NCI-H748 (cell line): ENCODE results near the gene KRT81.
"Not testable (repeated sequence)": the region's sequence is repeated elsewhere in the genome, so short reads cannot be mapped to it uniquely, and the experiment has no call there.

Experiments used
- DNase-seq: peaks from one replicate; lab custom pipeline; 2025; ENCODE audit not compliant: unreplicated experiment; lab: John Stamatoyannopoulos, UW

Gene KRT81

GRCh38 chr12:52318241-52318990, 27.1 kb upstream of the KRT81 start:
- no peak for DNase-seq

- DNase-seq = no peak
Observed at GRCh38 chr12:52317468-52318052, 26.2 kb upstream of the KRT81 start.

- DNase-seq = no peak
Observed at GRCh38 chr12:52316701-52317100, 25.4 kb upstream of the KRT81 start.

DNA sequence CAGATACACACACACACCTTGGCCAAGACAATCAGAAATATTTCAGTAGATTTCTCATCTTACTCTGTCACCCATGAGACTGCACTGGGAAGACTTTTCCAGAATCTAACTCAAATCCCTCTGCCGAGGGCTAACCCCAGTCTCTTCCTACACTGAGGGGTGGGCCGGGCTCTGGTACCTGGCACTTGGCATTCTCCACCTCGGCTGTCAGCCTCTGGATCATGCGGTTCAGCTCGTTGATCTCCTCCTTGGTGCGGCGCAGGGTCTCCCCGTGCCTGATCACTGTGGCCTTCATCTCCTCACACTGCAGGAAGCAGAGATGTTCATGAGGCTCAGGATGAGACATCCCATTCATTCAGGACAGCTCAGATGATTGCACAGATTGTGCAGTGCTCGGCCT, 25.0 kb upstream of the KRT81 start:
- DNase-seq = no peak

GRCh38 chr12:52315721-52316120, 24.4 kb upstream of the KRT81 start:
- DNase-seq = peak; percentile 21

- no peak for DNase-seq
Observed at GRCh38 chr12:52314511-52314910, 23.2 kb upstream of the KRT81 start.

DNA sequence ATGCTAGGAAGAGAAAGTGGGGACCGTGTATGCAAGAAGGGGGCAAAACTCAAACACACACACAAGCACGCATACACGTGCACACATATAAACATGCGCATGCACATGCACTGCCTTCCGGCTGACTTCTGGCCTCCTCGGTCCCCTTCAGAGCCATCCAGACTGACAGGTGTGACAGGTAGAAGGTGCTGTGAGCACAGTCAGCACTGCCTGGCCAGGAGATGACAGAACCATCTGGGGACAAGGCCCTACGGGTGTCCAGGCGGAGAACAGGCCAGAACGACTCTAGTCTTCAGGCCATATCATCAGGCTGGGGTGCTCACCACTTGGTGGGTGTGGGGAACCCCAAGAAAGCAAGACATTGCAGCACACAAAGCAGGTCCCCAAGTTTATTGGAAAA, 22.6 kb upstream of the KRT81 start:
- no peak for DNase-seq

- DNase-seq = no peak
Observed at GRCh38 chr12:52313461-52313860, 22.1 kb upstream of the KRT81 start.

DNA sequence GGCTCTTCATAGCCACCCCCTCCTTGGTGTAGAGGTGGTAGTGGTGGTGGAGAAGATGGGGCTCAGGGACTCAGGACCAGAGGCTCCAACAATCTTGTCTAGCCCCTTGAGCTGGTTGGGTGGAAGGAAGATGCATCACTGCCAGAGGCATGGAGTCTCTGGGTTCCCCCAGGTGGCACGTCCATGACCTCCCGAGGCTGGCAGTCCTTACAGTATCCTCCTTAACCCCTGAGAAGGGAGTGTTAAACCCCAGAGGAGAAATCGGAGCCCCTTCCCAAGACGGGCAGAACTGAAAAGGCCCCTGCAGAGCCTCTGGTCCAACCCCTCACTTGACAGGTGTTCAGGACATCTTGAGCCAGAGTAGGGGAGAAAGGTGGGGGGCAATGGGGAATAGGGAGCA, 20.8 kb upstream of the KRT81 start:
- no peak for DNase-seq

DNA sequence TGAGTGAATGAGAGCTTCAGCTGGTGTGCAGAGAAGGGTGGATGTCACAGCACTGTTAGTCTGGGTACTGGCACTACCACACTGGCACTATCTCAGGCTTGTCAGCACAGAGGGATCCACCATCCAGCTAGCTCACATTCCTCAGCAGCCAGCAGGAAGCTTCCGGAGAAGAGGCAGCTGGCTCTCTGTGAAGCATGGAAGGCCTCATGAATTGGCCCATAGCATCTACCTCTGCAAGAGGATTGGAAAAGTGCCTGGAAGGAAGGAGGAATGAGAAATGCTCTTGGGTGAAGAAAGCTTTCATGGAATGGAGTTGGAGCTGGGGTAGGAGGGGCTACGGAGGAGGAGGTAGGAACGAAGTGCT, 19.9 kb upstream of the KRT81 start:
- no peak for DNase-seq

- no peak for DNase-seq
Observed at GRCh38 chr12:52310622-52311284, 19.4 kb upstream of the KRT81 start.

- no peak for DNase-seq
Observed at GRCh38 chr12:52308806-52309425, 17.6 kb upstream of the KRT81 start.

- DNase-seq = peak; percentile 78
Observed at GRCh38 chr12:52307836-52308805, 16.8 kb upstream of the KRT81 start.

DNA sequence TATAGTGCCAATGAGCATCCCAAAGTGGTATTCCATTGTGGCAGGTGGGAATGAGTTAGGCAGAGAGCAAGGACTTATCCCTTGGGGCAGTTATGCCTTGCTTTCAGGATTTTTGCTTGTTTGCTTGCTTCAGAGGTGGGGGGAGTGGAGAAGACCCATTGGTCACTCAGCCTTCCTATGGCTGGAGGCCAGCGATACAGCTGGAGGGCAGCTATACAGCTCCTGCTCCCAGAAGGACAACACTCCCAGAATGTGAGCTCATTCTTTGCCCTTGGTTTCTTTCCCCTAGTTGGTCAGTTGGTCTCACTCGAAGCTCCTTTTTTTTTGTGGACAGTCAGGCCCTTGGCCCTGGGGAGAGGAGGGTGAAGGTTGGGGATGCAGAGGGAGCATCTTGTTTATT, 15.4 kb upstream of the KRT81 start:
- DNase-seq = no peak

DNA sequence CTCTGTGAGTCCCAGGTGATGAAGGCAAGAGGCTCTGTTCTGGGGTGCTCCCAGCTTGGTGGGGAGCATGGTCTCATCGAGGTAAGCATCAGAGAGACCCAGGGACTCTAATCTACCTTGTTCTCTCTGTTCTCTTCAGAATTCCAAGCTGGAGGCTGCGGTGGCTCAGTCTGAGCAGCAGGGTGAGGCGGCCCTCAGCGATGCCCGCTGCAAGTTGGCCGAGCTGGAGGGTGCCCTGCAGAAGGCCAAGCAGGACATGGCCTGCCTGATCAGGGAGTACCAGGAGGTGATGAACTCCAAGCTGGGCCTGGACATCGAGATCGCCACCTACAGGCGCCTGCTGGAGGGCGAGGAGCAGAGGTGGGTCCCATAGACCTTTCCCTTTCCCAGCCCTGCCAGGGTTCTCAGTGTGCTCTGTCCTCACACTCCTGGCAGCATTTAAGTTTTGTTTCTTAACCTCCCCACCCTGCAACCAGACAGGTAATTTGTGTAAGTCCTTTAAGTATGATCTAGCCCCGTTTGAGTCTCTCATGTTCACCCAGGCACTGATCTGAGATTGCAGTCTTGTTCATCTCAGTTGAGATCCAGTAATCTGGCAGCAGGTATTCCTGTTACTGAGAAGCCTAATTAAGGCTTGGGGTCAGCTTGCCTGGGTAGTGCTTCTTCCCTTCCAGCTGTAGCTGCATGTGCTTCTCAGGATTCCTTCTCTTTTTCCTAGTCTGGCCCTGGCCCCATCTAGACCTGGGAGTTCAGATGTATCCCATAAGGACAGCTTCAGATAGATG, 14.8 kb upstream of the KRT81 start:
- no peak for DNase-seq

DNA sequence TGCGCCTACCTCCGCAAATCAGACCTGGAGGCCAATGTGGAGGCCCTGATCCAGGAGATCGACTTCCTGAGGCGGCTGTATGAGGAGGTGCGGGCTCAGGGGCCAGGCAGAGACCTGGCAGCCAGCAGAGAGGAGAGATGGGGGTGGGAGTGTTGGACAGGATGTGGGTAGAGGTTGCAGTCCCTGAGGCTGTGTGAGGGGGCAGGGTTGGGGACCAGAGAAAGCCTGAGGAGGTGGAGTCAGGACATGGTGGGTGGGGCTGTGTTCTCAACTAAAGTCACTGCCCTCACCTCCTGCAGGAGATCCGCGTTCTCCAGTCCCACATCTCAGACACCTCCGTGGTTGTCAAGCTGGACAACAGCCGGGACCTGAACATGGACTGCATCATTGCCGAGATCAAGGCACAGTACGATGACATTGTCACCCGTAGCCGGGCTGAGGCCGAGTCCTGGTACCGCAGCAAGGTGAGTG, 13.6 kb upstream of the KRT81 start:
- not testable (repeated sequence) for DNase-seq

DNA sequence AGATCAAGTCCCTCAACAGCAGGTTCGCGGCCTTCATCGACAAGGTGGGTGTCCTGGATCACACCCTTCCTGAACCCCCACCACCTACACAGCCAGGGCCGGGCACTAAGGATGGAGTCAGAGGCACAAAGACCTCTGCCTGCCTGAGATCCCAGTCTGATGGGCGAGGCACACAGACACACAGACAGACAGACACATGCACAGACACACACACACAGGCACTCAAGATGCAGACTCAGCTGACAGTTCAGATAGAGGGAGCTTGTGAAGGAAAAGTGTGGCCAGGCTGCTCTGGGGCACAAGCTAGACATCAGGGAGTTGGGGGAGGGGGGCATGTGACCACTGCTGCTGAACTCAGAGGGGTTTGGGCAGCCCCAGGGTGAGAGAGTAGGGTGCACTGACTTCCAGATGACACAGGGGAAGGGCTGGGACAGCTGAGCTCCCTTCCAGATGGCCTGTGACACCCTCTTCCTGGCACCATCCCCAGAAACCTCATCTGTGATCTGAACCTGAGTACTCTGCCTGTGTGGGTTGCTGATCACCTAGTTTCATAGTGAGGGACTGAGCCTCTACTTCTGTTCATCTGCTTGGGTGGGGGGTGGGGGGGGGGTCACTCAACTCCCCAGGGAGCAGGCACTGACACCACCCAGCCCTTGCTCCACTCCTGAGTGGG, 11.0 kb upstream of the KRT81 start:
- DNase-seq = not testable (repeated sequence)

GRCh38 chr12:52301721-52302120, 10.4 kb upstream of the KRT81 start:
- not testable (repeated sequence) for DNase-seq
